Spleen (tissue), 11 donors: ENCODE measurements around the gene SORL1. TPM values are rescaled to one million over a fixed set of nuclear protein-coding genes. Genes with fewer than 3 reads are reported as not detected.

Source experiments
- DNase-seq: peaks from one replicate; pipeline ENCODE4 v3.0.0-alpha.2; 2020
- H3K27ac ChIP-seq, 8 donors: fragments of 200-600 bp; sonication (generic) in 7 of 8; 1 replicate in 4 of 8; 2 replicates in 4 of 8; pipeline versions ENCODE4 v1.5.0 to v1.8.0; 2016 to 2021; ENCODE audit warnings: inconsistent platforms in 4 of 8, mild to moderate bottlenecking in 4 of 8, moderate library complexity in 1 of 8
- H3K27me3 ChIP-seq, 7 donors: fragments of 200-600 bp; sonication (generic) in 6 of 7; replicated peaks in 1 of 7; 1 replicate in 4 of 7; 2 replicates in 3 of 7; pipeline versions ENCODE4 v1.5.0 to v1.8.0; 2016 to 2021; ENCODE audit warnings: inconsistent platforms in 3 of 7, mild to moderate bottlenecking in 1 of 7
- H3K36me3 ChIP-seq, 6 donors: fragments of 200-600 bp; sonication (generic) in 5 of 6; 1 replicate in 4 of 6; 2 replicates in 2 of 6; pipeline versions ENCODE4 v1.5.0 to v1.8.0; 2016 to 2021; ENCODE audit warnings: inconsistent platforms in 2 of 6
- H3K4me1 ChIP-seq, 6 donors: fragments of 200-600 bp; sonication (generic) in 5 of 6; 1 replicate in 3 of 6; 2 replicates in 3 of 6; pipeline versions ENCODE4 v1.5.0 to v1.8.0; 2016 to 2021; ENCODE audit warnings: inconsistent platforms in 3 of 6
- H3K4me3 ChIP-seq, 8 donors: fragments of 200-600 bp; sonication (generic) in 7 of 8; 1 replicate in 4 of 8; 2 replicates in 4 of 8; pipeline versions ENCODE4 v1.5.0 to v1.8.0; 2016 to 2021; ENCODE audit warnings: inconsistent platforms in 4 of 8, mild to moderate bottlenecking in 4 of 8, moderate library complexity in 2 of 8
- H3K9me3 ChIP-seq, 8 donors: fragments of 200-600 bp; sonication (generic) in 7 of 8; 1 replicate in 4 of 8; 2 replicates in 4 of 8; pipeline versions ENCODE4 v1.5.0 to v1.8.0; 2016 to 2021; ENCODE audit warnings: inconsistent platforms in 4 of 8
- CTCF ChIP-seq, 11 experiments: fragments of 200-600 bp in 7 of 11; fragments of 450-650 bp in 4 of 11; sonication (generic) in 4 of 11; IDR thresholded peaks in 8 of 11; conservative IDR thresholded peaks in 3 of 11; 1 replicate in 7 of 11; 2 replicates in 4 of 11; pipeline versions ENCODE4 v1.4.0 to v1.8.0; 2016 to 2021; ENCODE audit warnings: antibody characterized with exemption in 11 of 11, inconsistent platforms in 4 of 11, mild to moderate bottlenecking in 1 of 11
- POLR2A ChIP-seq, 3 donors: fragments of 450-650 bp; IDR thresholded peaks; one replicate each; pipeline ENCODE4 v1.5.1; 2017; ENCODE audit warnings: antibody characterized with exemption in 3 of 3, mild to moderate bottlenecking in 1 of 3
- POLR2AphosphoS5 ChIP-seq, 3 donors: sonication (generic); formaldehyde crosslinking; IDR thresholded peaks; one replicate each; pipeline ENCODE4 v1.5.1; 2017; ENCODE audit warnings: antibody characterized with exemption in 3 of 3
- WGBS, 5 donors: extraction: QIAGEN DNeasy Blood & Tissue Kit in 3 of 5; methylation state at CpG; one replicate each; pipeline versions ENCODE4 v1.1.5 to v1.1.7; 2013 to 2018; 5-methylcytosine and 5-hydroxymethylcytosine counted together
- intact Hi-C: fragments of 100-400 bp; cut with DNase I; formaldehyde crosslinking; loops from one replicate; pipeline ENCODE4 v1.15.0; 2023; ENCODE audit warnings: low total_unique reads
- polyA plus RNA-seq, 3 donors: library from polyadenylated mRNA; stranded (reverse); fragments of 200-250 nt; gene quantifications; one replicate each; pipeline ENCODE4 v1.2.1, GENCODE V29; 2013
- total RNA-seq, 7 donors: library from RNA; depleted of rRNA in 3 of 7; stranded (reverse); fragments of >200 nt in 3 of 7; fragmentation: NEBNext Ultra II Directional in 4 of 7; extraction: Animal tissue kit (Norgen Biotek cat#: 25700) in 4 of 7; gene quantifications; one replicate each; pipeline versions ENCODE4 v1.1.0 to v1.2.1, GENCODE V29; 2016 to 2021
- donor health status: healthy with polysubstance abuse.
- donor health status: DM: no; HTN: no; CAD: no; lungs with moderate emphysema.
- donor health status: DM: no; HTN: no; CAD: no.
- donor health status: Bipolar disorder and iron deficiency.
- donor health status: healthy.
- donor health status: DM: no; HTN: no; CAD: no.
- donor health status: DM: yes; HTN: yes; CAD: no.

The SORL1 gene
- total and polyA plus RNA-seq, 10 donors, result 3.8 to 328 (median 148) TPM

DNA sequence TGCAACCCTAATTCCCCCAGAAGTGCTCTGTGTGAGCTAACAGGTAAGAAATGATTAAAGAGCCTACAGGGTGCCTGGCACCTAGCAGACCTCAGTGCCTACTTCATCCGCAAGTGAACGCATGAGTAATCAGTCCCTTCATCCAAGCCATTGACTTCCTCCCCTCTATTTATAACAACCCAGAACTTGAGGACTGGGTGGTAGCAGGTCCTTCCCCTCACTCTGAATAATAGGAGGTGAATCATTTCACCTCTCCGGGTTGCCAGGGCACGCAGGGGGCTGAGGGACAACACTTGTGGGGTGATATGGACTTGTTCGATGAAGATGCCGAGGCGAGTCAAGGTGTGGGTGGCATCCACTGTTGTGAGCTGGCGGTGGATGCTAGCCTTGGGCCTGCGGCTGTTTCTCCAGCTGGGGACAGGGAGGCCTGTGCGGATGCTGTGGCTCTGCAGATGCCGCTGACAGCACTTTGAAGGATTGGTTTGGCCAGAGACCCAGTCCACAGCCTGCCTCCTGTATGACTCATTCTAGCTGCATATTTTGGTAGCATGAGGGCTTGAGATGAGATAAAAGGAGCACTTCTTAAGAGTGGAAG is 12.3 kb downstream of the SORL1 start:
- intact Hi-C loops, result no loop called here
- Histone ChIP-seq H3K27me3 (no peaks in the 10 kb centered on the region), H3K4me3 (peak overlapping the region in 1 of 8 donors; percentile 34), H3K27ac (peak overlapping the region in 5 of 8 donors; percentile 34 to 75 (median 57)), H3K9me3 (no peaks in the 10 kb centered on the region), H3K4me1 (peaks cover 13 to 100% (median 69%) of the 10 kb centered on the region in 6 donors), H3K36me3 (no peaks in the 10 kb centered on the region)
- DNase-seq, result peak; percentile 81
- no peak for TF ChIP-seq CTCF (IDR thresholded peaks at IDR 0.05 in 8 of 11, conservative IDR thresholded peaks at IDR 0.05 in 3 of 11)
- no peak for TF ChIP-seq POLR2A (IDR thresholded peaks at IDR 0.05)
- peak; percentile 44 to 72 (median 56) for TF ChIP-seq POLR2AphosphoS5 (IDR thresholded peaks at IDR 0.05)
- 18 to 42% (median 36%) methylated on average over 11 of the region's 11 CpGs for WGBS, 5 donors

DNA sequence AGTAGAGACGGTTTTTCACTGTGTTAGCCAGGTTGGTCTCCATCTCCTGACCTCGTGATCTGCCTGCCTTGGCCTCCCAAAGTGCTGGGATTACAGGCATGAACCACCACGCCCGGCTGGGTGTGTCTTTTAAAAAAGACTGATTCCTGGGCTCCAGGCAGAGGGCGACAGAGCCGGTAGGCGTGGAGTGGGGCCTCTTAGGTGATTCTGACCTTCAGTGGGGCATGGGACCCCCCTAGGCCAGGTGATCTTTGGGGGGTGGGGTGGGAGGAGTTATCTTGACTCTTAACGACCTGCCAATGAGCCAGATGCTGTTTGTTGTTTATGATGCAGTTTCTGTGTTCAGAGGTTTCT is 13.6 kb downstream of the SORL1 start:
- H3K27ac ChIP-seq, result peak overlapping the region in 4 of 8 donors; percentile 26 to 75 (median 60)
- H3K4me1 ChIP-seq, result peaks cover 13 to 100% (median 73%) of the 10 kb centered on the region in 6 donors
- intact Hi-C loops, result no loop called here
- H3K4me3 ChIP-seq, result no peak overlapping the region
- TF ChIP-seq CTCF (IDR thresholded peaks at IDR 0.05 in 8 of 11, conservative IDR thresholded peaks at IDR 0.05 in 3 of 11), result no peak
- TF ChIP-seq POLR2AphosphoS5 (IDR thresholded peaks at IDR 0.05), result no peak
- no peak for TF ChIP-seq POLR2A (IDR thresholded peaks at IDR 0.05)
- WGBS, 5 donors, result 53 to 70% (median 61%) methylated on average over 8 of the region's 8 CpGs
- DNase-seq, result no peak
- H3K36me3 ChIP-seq, result peaks cover 0 to 12% (median 2%) of the 10 kb centered on the region in 6 donors
- no peaks in the 10 kb centered on the region for H3K9me3 ChIP-seq
- no peaks in the 10 kb centered on the region for H3K27me3 ChIP-seq

DNA sequence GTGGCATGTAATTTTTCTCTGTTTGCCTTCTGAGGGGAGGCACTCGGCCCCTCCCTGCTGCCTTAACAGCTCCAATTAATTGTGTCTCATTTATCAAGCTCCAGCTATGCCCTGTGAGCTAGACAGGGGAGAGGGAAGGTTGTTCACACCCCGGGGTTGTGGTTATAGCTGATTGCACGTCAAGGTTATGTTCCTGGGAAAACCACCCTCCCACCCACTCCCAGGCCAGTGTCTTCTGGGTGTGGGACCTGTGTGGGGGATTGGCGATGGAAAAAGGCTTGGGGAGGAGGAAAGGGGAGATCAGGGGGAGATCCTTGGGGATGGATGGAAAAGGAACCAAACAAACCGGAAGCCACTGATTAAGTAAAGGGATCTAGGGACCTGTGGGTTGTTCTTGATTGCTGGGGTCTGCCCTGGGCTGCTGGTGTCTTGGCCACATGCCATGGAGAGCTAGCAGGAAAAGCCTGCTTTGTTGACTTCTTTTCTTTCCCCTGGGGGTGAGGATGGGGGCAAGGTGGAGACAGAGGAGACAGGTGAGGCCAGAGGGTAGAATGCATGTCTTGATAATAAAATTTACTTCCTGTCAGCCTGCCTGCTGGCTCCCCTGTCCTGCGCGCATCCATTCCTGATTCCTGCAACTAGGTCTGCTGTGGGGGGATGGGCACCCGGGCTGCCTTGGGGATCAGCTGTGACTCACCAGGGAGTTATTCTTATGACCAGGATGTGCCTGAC is 14.1 kb downstream of the SORL1 start:
- intact Hi-C loops, result no loop called here
- Histone ChIP-seq H3K27ac (peak overlapping the region in 5 of 8 donors; percentile 26 to 75 (median 49)), H3K27me3 (no peaks in the 10 kb centered on the region), H3K4me1 (peaks cover 13 to 100% (median 72%) of the 10 kb centered on the region in 6 donors), H3K36me3 (peaks cover 0 to 17% (median 4%) of the 10 kb centered on the region in 6 donors), H3K4me3 (peak overlapping the region in 1 of 8 donors; percentile 30), H3K9me3 (no peaks in the 10 kb centered on the region)
- 25 to 34% (median 31%) methylated on average over 8 of the region's 8 CpGs for WGBS, 5 donors
- no peak for DNase-seq
- TF ChIP-seq POLR2A (IDR thresholded peaks at IDR 0.05) (no peak), CTCF (IDR thresholded peaks at IDR 0.05 in 8 of 11, conservative IDR thresholded peaks at IDR 0.05 in 3 of 11) (no peak), POLR2AphosphoS5 (IDR thresholded peaks at IDR 0.05) (peak in 2 of 3 donors; percentile 23 to 29)

GRCh38 chr11:121467471-121467870 is 15.4 kb downstream of the SORL1 start:
- 69 to 87% (median 82%) methylated on average over 2 of the region's 2 CpGs for WGBS, 5 donors
- intact Hi-C loops, result no loop called here
- H3K36me3 ChIP-seq, result peaks cover 0 to 28% (median 4%) of the 10 kb centered on the region in 6 donors
- peak overlapping the region in 3 of 8 donors; percentile 21 to 70 (median 26) for H3K27ac ChIP-seq
- peaks cover 13 to 100% (median 68%) of the 10 kb centered on the region in 6 donors for H3K4me1 ChIP-seq
- H3K27me3 ChIP-seq, result no peaks in the 10 kb centered on the region
- no peak for TF ChIP-seq POLR2AphosphoS5 (IDR thresholded peaks at IDR 0.05)
- no peak for TF ChIP-seq CTCF (IDR thresholded peaks at IDR 0.05 in 8 of 11, conservative IDR thresholded peaks at IDR 0.05 in 3 of 11)
- no peak for TF ChIP-seq POLR2A (IDR thresholded peaks at IDR 0.05)
- no peak overlapping the region for H3K4me3 ChIP-seq
- no peak for DNase-seq
- no peaks in the 10 kb centered on the region for H3K9me3 ChIP-seq
